Measurements from ENCODE around the gene TNFAIP8L1.
A peak's percentile ranks its signal among the peaks of the same experiment; 100 is the strongest.

The TNFAIP8L1 gene

DNA sequence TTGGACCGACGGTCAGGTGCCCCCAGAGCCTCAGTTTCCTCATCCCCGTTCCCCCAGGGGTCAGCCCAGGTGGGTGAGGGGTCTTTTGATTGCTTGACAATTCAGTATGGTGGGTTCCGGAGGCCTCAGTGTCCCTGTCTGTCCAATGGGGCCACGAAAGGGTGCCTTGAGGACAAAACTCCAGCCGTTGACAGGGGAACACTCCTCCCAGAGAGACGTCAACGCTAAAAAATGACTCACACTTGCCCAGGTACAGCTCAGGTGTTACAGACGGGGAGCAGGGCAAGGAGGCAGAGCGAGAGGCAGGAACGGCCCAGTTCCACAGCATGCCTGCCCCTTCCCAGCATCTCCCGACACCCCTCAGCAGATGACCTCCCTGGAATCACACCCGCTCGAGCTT is 1.8 kb downstream of the TNFAIP8L1 start:
- H2AFZ ChIP-seq: no peak overlapping the region
- no peaks in the 10 kb centered on the region for H3K79me2 ChIP-seq
- no peaks in the 10 kb centered on the region for H3K4me1 ChIP-seq
- H3K4me2 ChIP-seq (ENCODE audit: low read length): no peak overlapping the region
- no peaks in the 10 kb centered on the region for H3K27me3 ChIP-seq (ENCODE audit: control insufficient read depth, insufficient read depth, low read length)
- H3K9ac ChIP-seq: no peak overlapping the region
- no peak overlapping the region for H3K4me3 ChIP-seq (ENCODE audit: low read depth, low read length)
- no peaks in the 10 kb centered on the region for H3K9me3 ChIP-seq (ENCODE audit: control insufficient read depth, low read length)
- TF ChIP-seq, protein P1, sequence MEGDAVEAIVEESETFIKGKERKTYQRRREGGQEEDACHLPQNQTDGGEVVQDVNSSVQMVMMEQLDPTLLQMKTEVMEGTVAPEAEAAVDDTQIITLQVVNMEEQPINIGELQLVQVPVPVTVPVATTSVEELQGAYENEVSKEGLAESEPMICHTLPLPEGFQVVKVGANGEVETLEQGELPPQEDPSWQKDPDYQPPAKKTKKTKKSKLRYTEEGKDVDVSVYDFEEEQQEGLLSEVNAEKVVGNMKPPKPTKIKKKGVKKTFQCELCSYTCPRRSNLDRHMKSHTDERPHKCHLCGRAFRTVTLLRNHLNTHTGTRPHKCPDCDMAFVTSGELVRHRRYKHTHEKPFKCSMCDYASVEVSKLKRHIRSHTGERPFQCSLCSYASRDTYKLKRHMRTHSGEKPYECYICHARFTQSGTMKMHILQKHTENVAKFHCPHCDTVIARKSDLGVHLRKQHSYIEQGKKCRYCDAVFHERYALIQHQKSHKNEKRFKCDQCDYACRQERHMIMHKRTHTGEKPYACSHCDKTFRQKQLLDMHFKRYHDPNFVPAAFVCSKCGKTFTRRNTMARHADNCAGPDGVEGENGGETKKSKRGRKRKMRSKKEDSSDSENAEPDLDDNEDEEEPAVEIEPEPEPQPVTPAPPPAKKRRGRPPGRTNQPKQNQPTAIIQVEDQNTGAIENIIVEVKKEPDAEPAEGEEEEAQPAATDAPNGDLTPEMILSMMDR (IDR thresholded peaks at IDR 0.05): no peak
- no peaks in the 10 kb centered on the region for H3K36me3 ChIP-seq (ENCODE audit: control insufficient read depth, insufficient read depth, low read length)
- H3K27ac ChIP-seq: no peak overlapping the region

DNA sequence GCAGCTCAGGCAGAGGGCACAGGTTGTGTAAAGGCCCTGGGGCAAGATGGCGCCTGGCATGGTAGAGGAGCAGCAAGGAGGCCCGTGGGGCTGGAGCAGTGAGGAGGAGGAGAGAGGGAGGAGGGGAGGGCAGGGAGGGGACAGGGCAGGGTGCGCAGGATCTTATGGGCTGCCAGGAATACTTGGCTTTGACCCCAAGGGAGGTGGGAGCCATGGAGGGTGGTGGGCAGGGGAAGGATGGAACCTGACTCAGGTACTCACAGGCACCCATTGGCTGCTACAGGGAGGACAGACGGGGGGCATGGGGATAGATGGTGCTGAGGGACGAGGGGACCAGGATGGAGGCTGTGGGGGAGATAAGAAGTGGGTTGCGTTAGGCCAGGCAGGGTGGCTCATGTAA is 3.3 kb downstream of the TNFAIP8L1 start:
- no peak overlapping the region for H3K9ac ChIP-seq
- H3K79me2 ChIP-seq: no peaks in the 10 kb centered on the region
- H3K27me3 ChIP-seq (ENCODE audit: control insufficient read depth, insufficient read depth, low read length): no peaks in the 10 kb centered on the region
- TF ChIP-seq, protein P1 (IDR thresholded peaks at IDR 0.05): no peak
- H3K9me3 ChIP-seq (ENCODE audit: control insufficient read depth, low read length): no peaks in the 10 kb centered on the region
- no peaks in the 10 kb centered on the region for H3K36me3 ChIP-seq (ENCODE audit: control insufficient read depth, insufficient read depth, low read length)
- no peak overlapping the region for H3K4me2 ChIP-seq (ENCODE audit: low read length)
- no peaks in the 10 kb centered on the region for H3K4me1 ChIP-seq
- no peak overlapping the region for H2AFZ ChIP-seq
- H3K4me3 ChIP-seq (ENCODE audit: low read depth, low read length): no peak overlapping the region
- no peak overlapping the region for H3K27ac ChIP-seq

DNA sequence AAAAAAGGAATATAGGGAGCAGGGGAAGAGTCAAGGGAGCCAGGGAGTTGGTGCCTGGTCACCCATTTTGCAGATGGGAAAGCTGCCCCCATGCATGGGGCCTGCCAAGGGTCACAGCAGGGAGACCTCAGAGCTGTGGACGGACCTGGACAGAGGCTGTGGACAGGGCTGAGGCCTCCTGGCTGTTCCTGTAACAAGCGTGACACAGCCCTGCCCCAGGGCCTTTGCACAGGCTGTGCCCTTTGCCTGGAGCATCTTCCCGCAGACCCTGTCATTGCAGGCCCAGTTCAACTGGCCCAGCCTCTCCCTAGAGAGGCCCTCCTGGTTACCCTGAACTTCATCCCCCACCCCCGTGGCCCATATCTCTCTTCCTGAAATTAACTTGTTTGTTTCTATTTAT is 6.4 kb downstream of the TNFAIP8L1 start:
- H3K27ac ChIP-seq: no peak overlapping the region
- H3K9me3 ChIP-seq (ENCODE audit: control insufficient read depth, low read length): no peaks in the 10 kb centered on the region
- H3K4me2 ChIP-seq (ENCODE audit: low read length): no peak overlapping the region
- TF ChIP-seq, protein P1 (IDR thresholded peaks at IDR 0.05): no peak
- no peaks in the 10 kb centered on the region for H3K27me3 ChIP-seq (ENCODE audit: control insufficient read depth, insufficient read depth, low read length)
- no peak overlapping the region for H3K9ac ChIP-seq
- no peak overlapping the region for H2AFZ ChIP-seq
- no peaks in the 10 kb centered on the region for H3K79me2 ChIP-seq
- no peak overlapping the region for H3K4me3 ChIP-seq (ENCODE audit: low read depth, low read length)
- no peaks in the 10 kb centered on the region for H3K36me3 ChIP-seq (ENCODE audit: control insufficient read depth, insufficient read depth, low read length)
- H3K4me1 ChIP-seq: no peaks in the 10 kb centered on the region

DNA sequence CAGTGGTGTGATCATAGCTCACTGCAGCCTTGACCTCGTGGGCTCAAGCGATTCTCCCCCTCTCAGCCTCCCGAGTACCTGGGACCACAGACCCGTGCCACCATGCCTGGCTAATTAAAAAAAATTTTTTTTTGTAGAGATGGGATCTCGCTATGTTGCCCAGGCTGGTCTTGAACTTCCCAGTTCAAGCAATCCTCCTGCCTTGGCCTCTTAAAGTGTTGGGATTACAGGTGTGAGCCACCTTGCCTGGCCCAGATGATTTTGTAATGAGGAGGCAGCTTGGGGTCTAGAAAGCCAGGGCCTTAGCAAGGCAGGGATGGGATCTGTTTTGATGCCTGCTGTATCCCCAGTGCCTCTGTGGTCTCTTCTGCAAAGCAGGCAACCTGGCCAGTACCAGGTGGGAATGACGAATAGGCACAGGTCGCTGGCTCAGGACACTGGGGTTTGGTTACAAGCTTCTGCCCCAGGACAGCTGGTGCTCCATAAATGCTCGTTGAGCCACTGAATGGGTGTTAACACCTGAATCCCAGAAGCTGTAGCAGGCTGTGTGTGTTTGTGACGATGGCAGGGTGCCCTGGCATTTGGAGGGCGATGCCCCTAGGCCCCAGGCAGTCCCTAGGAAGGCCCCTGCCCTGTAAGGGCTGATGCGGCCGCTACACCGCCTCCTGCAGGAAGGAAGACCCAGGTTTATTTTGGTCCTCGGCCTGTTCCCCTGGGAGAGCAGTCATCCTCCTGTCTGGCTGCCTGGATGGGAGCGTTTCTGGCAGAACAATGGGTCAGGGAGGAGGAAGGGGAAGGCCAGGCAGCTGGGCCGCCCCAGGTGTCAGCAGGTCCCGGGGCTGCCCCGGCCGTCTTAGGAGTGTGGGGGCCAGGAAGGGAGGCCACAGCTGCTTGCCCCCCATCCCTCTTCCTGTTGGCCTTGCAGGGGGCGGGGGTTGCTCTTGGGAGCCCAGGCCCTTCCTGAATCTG is 8.6 kb downstream of the TNFAIP8L1 start:
- no peak overlapping the region for H2AFZ ChIP-seq
- no peaks in the 10 kb centered on the region for H3K9me3 ChIP-seq (ENCODE audit: control insufficient read depth, low read length)
- H3K36me3 ChIP-seq (ENCODE audit: control insufficient read depth, insufficient read depth, low read length): no peaks in the 10 kb centered on the region
- no peak overlapping the region for H3K4me2 ChIP-seq (ENCODE audit: low read length)
- H3K27me3 ChIP-seq (ENCODE audit: control insufficient read depth, insufficient read depth, low read length): no peaks in the 10 kb centered on the region
- peak overlapping the region; percentile 24 for H3K27ac ChIP-seq
- H3K4me3 ChIP-seq (ENCODE audit: low read depth, low read length): no peak overlapping the region
- H3K9ac ChIP-seq: no peak overlapping the region
- no peaks in the 10 kb centered on the region for H3K4me1 ChIP-seq
- H3K79me2 ChIP-seq: no peaks in the 10 kb centered on the region
- TF ChIP-seq, protein P1 (IDR thresholded peaks at IDR 0.05): no peak
